B cell (primary cell): ENCODE measurements around the gene HOXC13.

ENCODE experiments used
- EZH2 ChIP-seq: IDR thresholded peaks from 2 replicates; pipeline ENCODE4 v1.6.1; 2012; ENCODE audit warnings: borderline replicate concordance, low read depth, mild to moderate bottlenecking, moderate library complexity, low read length; ENCODE audit not compliant: insufficient read depth, poor library complexity, severe bottlenecking
- TF ChIP-seq, protein P1 (sequence below): fragments of 200-600 bp; IDR thresholded peaks from one replicate; pipeline ENCODE4 v1.8.0; 2022; ENCODE audit warnings: antibody characterized with exemption, mild to moderate bottlenecking

DNA sequence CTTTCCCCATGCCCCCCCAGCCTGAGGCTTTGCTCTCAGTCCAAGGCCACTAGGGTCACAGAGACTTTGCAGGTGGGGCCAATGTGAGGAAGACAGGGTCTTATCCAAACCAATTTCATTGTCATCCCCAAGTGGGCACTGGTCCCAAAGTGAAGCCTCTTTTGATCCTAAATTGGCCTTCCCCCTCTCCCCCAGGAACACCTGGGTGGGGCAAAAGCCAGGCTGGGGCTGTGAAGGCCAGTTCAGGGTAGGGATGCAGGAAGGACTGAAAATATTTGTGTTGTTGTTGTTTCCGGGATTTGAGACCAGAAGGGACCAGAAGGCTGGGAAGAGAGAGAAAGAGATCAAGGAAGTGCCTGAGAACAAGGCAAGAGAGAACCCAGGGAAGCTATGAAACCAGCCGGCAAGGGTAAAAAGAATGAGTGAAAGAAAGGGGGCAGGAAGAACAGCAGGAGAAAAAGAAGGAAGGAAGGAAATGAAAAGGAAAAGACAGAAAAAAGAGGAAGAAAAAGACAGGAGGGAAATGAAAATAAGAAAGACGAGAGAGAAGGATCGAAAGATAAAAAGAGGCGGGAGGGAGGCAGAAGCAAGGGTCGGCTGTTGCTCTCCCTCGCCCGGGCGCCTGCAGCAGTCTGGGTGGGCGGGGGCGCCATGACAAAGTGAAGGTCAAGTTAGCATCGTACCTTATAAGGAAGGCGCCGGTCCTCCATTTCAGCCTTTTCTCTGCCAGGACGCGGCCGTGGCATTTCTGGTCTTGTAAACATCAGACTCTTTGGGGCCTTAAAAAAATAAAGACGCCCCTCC is 26.9 kb downstream of the HOXC13 start:
- TF ChIP-seq, protein P1, sequence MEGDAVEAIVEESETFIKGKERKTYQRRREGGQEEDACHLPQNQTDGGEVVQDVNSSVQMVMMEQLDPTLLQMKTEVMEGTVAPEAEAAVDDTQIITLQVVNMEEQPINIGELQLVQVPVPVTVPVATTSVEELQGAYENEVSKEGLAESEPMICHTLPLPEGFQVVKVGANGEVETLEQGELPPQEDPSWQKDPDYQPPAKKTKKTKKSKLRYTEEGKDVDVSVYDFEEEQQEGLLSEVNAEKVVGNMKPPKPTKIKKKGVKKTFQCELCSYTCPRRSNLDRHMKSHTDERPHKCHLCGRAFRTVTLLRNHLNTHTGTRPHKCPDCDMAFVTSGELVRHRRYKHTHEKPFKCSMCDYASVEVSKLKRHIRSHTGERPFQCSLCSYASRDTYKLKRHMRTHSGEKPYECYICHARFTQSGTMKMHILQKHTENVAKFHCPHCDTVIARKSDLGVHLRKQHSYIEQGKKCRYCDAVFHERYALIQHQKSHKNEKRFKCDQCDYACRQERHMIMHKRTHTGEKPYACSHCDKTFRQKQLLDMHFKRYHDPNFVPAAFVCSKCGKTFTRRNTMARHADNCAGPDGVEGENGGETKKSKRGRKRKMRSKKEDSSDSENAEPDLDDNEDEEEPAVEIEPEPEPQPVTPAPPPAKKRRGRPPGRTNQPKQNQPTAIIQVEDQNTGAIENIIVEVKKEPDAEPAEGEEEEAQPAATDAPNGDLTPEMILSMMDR, result no peak
- peak; percentile 22 for TF ChIP-seq EZH2
